ENCODE measurements around the gene GTPBP1. TPM values are rescaled to one million over a fixed set of nuclear protein-coding genes. Genes with fewer than 3 reads are reported as not detected.

GTPBP1 gene
- total RNA-seq, 1 experiment from 2014 or later: 108 TPM

DNA sequence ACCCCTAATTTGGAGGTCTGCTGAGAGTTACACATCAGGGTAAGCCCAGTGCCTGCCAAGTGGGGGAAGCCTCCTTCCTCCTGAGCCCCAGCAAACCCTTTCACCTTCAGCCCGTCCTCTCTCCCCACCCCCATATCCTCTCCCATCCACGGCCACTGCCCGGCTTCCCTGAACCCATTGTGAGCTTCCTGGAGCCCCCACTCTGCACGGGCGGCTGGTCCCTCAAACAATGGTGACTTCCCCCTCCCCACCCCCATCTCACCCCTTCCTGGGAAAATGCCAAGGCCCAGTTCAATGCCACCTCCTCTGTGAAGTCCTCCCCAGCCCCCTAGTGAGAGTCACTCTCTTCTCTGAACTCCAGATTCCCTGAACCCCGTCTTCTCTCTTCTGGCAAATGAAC lies 70.3 kb downstream of the GTPBP1 start:
- H3K56ac ChIP-seq (ENCODE audit: insufficient read length, low read depth, low read length): no peak overlapping the region
- H3K4me1 ChIP-seq (ENCODE audit: insufficient read depth, low read length): no peaks in the 10 kb centered on the region
- no peaks in the 10 kb centered on the region for H3K9me3 Mint-ChIP-seq
- no peak overlapping the region for H2AK5ac ChIP-seq (ENCODE audit: insufficient read length, low read length)
- no peak overlapping the region for H2BK15ac ChIP-seq (ENCODE audit: low read depth, low read length)
- TF ChIP-seq, protein P1, sequence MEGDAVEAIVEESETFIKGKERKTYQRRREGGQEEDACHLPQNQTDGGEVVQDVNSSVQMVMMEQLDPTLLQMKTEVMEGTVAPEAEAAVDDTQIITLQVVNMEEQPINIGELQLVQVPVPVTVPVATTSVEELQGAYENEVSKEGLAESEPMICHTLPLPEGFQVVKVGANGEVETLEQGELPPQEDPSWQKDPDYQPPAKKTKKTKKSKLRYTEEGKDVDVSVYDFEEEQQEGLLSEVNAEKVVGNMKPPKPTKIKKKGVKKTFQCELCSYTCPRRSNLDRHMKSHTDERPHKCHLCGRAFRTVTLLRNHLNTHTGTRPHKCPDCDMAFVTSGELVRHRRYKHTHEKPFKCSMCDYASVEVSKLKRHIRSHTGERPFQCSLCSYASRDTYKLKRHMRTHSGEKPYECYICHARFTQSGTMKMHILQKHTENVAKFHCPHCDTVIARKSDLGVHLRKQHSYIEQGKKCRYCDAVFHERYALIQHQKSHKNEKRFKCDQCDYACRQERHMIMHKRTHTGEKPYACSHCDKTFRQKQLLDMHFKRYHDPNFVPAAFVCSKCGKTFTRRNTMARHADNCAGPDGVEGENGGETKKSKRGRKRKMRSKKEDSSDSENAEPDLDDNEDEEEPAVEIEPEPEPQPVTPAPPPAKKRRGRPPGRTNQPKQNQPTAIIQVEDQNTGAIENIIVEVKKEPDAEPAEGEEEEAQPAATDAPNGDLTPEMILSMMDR (conservative IDR thresholded peaks at IDR 0.05): no peak
- WGBS (ENCODE audit: extremely low coverage, insufficient read length, low lambda C conversion rate): no CpG with 5 or more reads among the region's 6 CpGs
- no peak for DNase-seq
- H3K79me1 ChIP-seq (ENCODE audit: insufficient read depth, low read depth, low read length, poor library complexity, severe bottlenecking): no peaks in the 10 kb centered on the region
- H3K27ac Mint-ChIP-seq: no peak overlapping the region; a peak in 2 of 7 replicates
- no peak overlapping the region for H3K27ac ChIP-seq (ENCODE audit: insufficient read length, low read depth, low read length)
- H3K4me1 Mint-ChIP-seq: peaks cover 4 to 15% of the 10 kb centered on the region in 2 experiments
- H3K36me3 Mint-ChIP-seq (ENCODE audit: insufficient read depth in 1 of 3, low read depth in 3 of 3): no peaks in the 10 kb centered on the region
- H3K4me2 ChIP-seq (ENCODE audit: insufficient read depth, insufficient read length, low read length): no peak overlapping the region
- H3K9me3 ChIP-seq (ENCODE audit: control insufficient read depth, low read depth, low read length): no peaks in the 10 kb centered on the region
- no peaks in the 10 kb centered on the region for H3K23me2 ChIP-seq (ENCODE audit: insufficient read length, low read depth, low read length, poor library complexity, severe bottlenecking)
- H3K18ac ChIP-seq (ENCODE audit: insufficient read length, low read depth, low read length): no peak overlapping the region
- H2BK20ac ChIP-seq (ENCODE audit: low read depth, low read length, poor library complexity, severe bottlenecking): no peak overlapping the region
- no peak overlapping the region for H2BK5ac ChIP-seq (ENCODE audit: insufficient read length, low read length)
- no peak overlapping the region for H4K8ac ChIP-seq (replicated peaks; ENCODE audit: insufficient read length, low read depth, low read length)
- no peak overlapping the region for H3K9ac ChIP-seq (ENCODE audit: extremely low read depth, insufficient read length, low read length)
- H4K91ac ChIP-seq (ENCODE audit: insufficient read length, low read depth, low read length): no peak overlapping the region
- no peak overlapping the region for H2BK12ac ChIP-seq (ENCODE audit: insufficient read length, low read depth, low read length)
- H3K4me3 Mint-ChIP-seq: no peak overlapping the region
- no peaks in the 10 kb centered on the region for H3K27me3 ChIP-seq (ENCODE audit: insufficient read depth, low read length)
- H3T11ph ChIP-seq (ENCODE audit: low read length): no peak overlapping the region
- no peak overlapping the region for H4K5ac ChIP-seq (ENCODE audit: insufficient read length, low read depth, low read length)
- H2AFZ ChIP-seq (ENCODE audit: low read length): no peak overlapping the region
- no peak overlapping the region for H3K23ac ChIP-seq (ENCODE audit: insufficient read length, low read depth, low read length)
- no peaks in the 10 kb centered on the region for H4K20me1 ChIP-seq (ENCODE audit: control insufficient read depth, insufficient read depth, insufficient read length)
- H3K79me2 ChIP-seq (ENCODE audit: insufficient read depth, low read length): no peaks in the 10 kb centered on the region
- no peak overlapping the region for H3K4ac ChIP-seq (ENCODE audit: low read depth, low read length)
- H3K14ac ChIP-seq (ENCODE audit: insufficient read depth, low read length): no peak overlapping the region
- no peak overlapping the region for H2BK120ac ChIP-seq (ENCODE audit: low read depth, low read length, poor library complexity, severe bottlenecking)
- H3K27me3 Mint-ChIP-seq (ENCODE audit: low read depth): peaks cover 2% of the 10 kb centered on the region

All from H9 (cell line).